HG03064 (cell line): ENCODE data around the gene ZNRF3.
"Not testable (repeated sequence)": the region's sequence is repeated elsewhere in the genome, so short reads cannot be mapped to it uniquely, and the experiment has no call there.

Source experiments
- ATAC-seq: cut with Tn5 transposase; IDR thresholded peaks from one replicate; pipeline ENCODE4 v1.9.1; 2021; ENCODE audit warnings: low read depth; ENCODE audit not compliant: unreplicated experiment

Gene ZNRF3

GRCh38 chr22:28927630-28928029 lies 44.3 kb downstream of the ZNRF3 start:
- ATAC-seq: no peak

- no peak for ATAC-seq
Measured at GRCh38 chr22:28929197-28929596, 45.8 kb downstream of the ZNRF3 start.

DNA sequence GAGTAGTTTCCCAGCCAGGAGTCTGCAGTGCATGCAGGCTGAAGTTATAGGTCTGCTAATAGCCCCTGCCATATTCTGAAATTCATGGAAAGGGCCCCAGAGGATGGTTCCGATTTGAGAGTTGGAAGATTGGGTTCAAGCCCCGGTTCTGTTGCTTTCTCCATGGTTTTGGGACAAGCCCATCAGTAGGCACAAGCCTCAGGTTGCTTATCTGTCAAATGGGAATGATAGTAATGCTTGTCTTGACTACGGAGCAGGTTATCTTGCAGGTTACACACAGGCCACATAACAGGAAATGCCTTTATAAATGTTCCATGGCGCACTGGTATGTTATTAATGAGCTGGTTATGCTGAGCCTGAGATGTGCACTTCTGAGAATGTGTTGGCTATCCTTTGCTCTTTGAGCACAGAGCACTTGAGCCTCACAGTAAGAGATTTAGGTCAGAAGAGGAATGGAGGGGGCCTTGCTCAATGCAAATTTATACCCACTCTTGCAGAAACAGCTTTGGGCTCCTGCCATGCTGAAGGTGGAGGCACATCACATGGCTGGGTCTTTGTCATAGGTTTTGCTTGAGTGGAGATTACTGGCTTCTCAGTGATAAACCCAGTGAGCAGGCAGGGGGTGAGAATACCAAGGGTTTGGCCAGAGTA lies 47.1 kb downstream of the ZNRF3 start:
- ATAC-seq: no peak

GRCh38 chr22:28931844-28932567 lies 48.6 kb downstream of the ZNRF3 start:
- no peak for ATAC-seq

DNA sequence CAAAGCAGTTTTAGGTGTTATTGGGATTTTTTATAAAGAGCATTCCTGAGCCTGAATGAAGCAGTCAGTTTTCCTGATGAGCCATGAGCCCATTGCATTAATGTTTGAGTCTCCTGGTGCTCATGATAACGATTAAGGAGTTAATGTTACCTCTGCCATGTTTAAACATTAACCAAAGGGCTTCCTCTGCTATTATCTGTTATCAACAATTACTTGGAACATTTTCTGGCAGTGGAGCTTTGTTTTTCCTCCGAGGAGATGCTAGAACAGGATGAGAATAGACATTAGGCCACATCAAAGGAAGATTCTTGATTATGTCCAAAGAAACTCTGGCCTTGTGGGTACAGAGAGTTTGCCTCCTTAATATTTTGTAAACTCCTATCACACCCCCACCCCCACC lies 49.9 kb downstream of the ZNRF3 start:
- no peak for ATAC-seq

DNA sequence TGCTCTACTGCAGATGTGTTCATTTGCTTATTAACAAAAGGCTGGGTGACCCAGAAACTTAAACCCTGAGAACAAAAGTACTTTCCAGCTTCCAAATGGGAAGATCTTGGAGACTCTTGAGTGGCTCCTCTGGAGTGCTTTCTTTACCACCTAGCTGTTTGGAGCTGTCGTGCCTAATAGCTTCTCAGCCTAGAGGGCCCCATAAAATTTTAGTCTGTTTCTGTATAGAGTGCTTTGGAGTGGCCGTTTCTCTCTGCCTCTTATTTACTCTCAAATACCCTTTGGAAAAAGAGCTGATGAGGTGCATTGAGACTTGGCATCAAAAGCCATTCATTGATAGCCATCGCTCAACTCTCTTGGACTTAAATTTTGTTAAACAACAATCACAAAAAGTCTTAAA lies 50.7 kb downstream of the ZNRF3 start:
- no peak for ATAC-seq

DNA sequence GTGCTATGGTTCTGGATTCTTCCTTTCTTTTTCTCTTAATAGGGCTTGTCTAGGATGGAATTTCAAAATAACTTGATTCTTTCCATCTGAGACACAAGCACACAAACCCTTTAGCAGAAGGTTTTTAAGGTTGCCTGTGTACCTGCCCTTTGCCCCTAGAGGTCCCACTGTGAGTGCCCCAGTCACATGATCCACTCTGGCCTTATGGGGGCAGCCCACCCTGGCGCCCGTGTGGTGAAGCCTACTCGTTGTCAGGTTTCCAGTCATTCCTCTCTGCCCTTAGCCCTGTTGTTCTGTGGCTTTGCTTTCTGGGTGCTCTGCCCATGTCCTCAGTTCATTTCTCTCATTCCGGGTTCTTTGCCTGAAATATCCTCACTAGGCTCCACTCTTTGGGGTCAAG lies 51.8 kb downstream of the ZNRF3 start:
- no peak for ATAC-seq

DNA sequence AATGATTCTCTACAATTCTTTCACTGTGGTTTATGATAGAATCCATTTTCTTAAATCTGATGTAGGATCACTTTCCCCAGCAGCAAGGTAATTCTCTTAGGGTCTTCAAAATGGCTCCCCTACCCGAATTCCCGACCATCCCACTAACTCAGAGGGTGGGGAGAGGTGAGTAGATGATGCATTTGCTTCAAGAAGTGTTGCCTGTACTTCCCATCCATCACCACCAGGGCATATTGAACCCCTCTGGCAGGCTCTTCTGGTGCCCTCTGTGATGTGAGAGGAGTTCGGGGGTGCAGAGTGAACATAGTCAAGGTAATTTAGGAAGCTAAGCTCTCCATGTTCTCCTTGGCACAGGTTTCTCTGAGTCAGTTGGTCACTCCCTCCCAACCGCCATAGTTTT lies 52.3 kb downstream of the ZNRF3 start:
- ATAC-seq: no peak

GRCh38 chr22:28936200-28936599 lies 52.8 kb downstream of the ZNRF3 start:
- no peak for ATAC-seq

- ATAC-seq: no peak
Measured at GRCh38 chr22:28937206-28938025, 54.0 kb downstream of the ZNRF3 start.

- no peak for ATAC-seq
Measured at GRCh38 chr22:28938286-28938833, 55.0 kb downstream of the ZNRF3 start.

- ATAC-seq: no peak
Measured at GRCh38 chr22:28939394-28939793, 56.0 kb downstream of the ZNRF3 start.

- ATAC-seq: no peak
Measured at GRCh38 chr22:28939932-28940331, 56.6 kb downstream of the ZNRF3 start.

DNA sequence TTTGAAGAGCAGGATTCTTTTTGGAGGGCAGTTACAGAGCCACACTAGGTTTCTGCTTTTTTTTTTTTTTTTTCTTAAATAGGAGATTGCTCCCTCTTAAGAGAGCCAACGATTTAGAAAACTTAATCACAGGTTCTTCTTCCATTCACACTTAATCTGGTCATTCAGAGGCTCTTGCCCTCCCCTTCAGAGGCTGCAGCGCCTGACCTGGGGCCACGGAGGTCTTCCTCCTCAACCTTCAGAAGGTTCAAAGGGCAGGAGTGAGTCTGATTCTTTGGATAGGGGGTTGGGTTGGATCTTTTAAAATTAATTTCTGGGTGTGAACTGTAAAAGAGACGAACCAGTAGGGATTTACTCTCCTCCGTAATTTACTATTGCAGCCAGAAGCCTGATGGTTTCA lies 57.1 kb downstream of the ZNRF3 start:
- ATAC-seq: no peak

- ATAC-seq: no peak
Measured at GRCh38 chr22:28942333-28942732, 59.0 kb downstream of the ZNRF3 start.

DNA sequence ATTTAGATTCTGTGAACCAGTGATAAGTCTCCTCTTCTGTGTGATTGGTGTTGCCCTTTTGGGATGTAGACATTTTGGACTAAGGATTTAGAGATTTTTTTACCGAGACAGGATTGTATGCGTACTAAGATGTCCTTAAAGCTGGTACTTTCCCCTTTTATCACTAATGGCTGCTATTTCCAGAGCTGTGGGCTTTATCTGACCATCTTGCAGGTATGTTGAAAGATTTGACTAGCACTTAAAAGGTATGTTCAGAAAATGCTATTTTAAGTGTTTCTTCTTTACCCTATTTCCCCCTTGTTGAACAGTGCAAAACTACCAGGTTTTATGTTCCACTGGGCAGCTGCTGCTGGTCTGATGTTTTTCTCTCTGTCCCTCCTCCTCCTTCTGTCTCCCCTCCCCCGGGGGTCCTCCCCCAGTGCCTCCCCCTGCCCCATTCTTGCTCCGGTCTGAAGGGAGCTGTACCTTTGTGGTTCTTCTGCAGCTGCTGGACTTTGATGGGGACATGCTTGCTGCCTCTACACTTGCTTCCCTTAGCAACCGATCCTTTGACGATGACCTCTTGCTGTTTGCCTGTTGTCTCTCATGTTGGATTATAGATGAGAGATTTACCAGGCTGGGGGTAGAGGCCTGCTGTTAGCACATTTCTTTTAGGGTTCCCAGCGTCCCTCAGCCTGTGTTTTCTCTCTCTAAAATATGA lies 59.6 kb downstream of the ZNRF3 start:
- no peak for ATAC-seq

GRCh38 chr22:28943501-28943879 lies 60.1 kb downstream of the ZNRF3 start:
- no peak for ATAC-seq

DNA sequence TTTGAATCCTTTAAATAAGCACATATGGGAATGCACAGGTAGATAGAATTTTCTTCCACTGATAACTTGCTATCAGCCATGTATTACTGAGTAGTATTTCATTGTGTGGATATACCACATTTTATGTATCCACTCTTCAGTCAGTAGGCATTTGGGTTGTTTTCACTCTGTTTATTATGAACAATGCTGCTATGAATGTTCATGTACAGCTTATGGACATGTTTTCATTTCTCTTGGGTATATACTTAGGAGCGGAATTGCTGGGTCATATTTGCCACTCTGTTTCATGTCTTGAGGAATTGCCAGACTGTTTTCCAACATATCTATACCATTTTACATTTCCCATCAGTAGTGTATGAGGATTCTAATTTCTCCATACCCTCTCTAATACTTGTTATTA lies 63.8 kb downstream of the ZNRF3 start:
- no peak for ATAC-seq

- ATAC-seq: no peak
Measured at GRCh38 chr22:28948424-28948823, 65.1 kb downstream of the ZNRF3 start.

DNA sequence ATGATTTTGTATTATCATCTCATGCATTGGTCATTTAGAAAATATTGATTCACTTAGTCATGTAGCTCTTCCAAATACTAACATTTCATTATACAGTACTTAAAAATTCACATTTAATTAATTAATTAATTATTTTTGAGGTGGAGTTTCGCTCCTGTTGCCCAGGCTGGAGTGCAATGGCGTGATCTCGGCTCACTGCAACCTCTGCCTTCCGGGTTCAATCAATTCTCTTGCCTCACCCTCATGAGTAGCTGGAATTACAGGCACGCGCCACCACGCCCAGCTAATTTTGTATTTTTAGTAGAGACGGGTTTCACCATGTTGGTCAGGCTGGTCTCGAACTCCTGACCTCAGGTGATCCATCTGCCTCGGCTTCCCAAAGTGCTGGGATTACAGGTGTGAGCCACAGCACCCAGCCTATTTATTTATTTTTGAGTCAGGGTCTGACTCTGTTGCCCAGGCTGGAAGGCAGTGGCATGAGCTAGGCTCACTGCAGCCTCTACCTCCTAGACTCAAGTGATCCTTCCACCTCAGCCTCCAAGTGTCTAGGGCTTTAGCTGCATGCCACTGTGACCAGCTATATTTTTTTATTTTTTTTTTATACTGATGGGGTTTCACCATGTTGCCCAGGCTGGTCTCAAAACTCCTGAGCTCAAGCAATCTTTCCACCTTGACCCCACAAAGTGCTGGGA lies 65.6 kb downstream of the ZNRF3 start:
- ATAC-seq: not testable (repeated sequence)
